Panc1 (cell line): ENCODE results near the gene ANK3. TPM values are rescaled to one million over a fixed set of nuclear protein-coding genes. Genes with fewer than 3 reads are reported as not detected.

Experiments
- ATAC-seq: fragments of 200-7000 bp; cut with Tn5 transposase; 2 replicates; pipeline ENCODE4 v1.9.1; 2020; ENCODE audit warnings: mild to moderate bottlenecking, moderate library complexity
- BruUV-seq: library from RNA; stranded (reverse); fragments of 400-500 nt; replicated peaks from 2 replicates; lab custom pipeline; 2021; lab: Mats Ljungman, UMichigan
- CTCF ChIA-PET: fragments of 300-600 bp; sonication (Branson Sonifier 250); formaldehyde crosslinking; loops from one replicate; lab custom pipeline; 2022; ENCODE audit warnings: antibody characterized with exemption; lab: Charles Lee
- POLR2A ChIA-PET: fragments of 300-600 bp; sonication (Branson Sonifier 250); formaldehyde crosslinking; loops from one replicate; lab custom pipeline; 2022; ENCODE audit warnings: antibody characterized with exemption; lab: Charles Lee
- DNase-seq: peaks from one replicate; pipeline ENCODE4 v3.0.0-alpha.2; 2010; ENCODE audit warnings: low read depth, low spot score
- H3K27ac ChIP-seq: 2 replicates; pipeline ENCODE4 v1.5.1; 2011; ENCODE audit warnings: mild to moderate bottlenecking, low read length, inconsistent platforms
- H3K27me3 ChIP-seq: fragments of 200-500 bp; sonication (Bioruptor generic); 2 replicates; pipeline ENCODE4 v1.6.0; 2014; ENCODE audit warnings: low read length, inconsistent platforms; ENCODE audit not compliant: control insufficient read depth, insufficient read depth
- H3K36me3 ChIP-seq: fragments of 200-500 bp; sonication (Bioruptor generic); 2 replicates; pipeline ENCODE4 v1.5.1; 2014; ENCODE audit warnings: inconsistent platforms, mild to moderate bottlenecking, low read length, moderate library complexity; ENCODE audit not compliant: control insufficient read depth, insufficient read depth
- H3K4me1 ChIP-seq: 2 replicates; pipeline ENCODE4 v1.5.1; 2011; ENCODE audit warnings: inconsistent platforms, mild to moderate bottlenecking, low read length, moderate library complexity; ENCODE audit not compliant: control insufficient read depth, insufficient read depth
- H3K4me3 ChIP-seq, 2 experiments: 2 replicates each; pipeline ENCODE4 v1.5.1; 2011 to 2012; ENCODE audit warnings: low read depth in 2 of 2, low read length in 2 of 2, mild to moderate bottlenecking in 2 of 2, inconsistent platforms in 1 of 2, moderate library complexity in 1 of 2
- H3K9me3 ChIP-seq: fragments of 200-500 bp; sonication (Bioruptor generic); 2 replicates; pipeline ENCODE4 v1.5.1; 2014; ENCODE audit warnings: low read depth, mild to moderate bottlenecking, inconsistent platforms, low read length, moderate library complexity; ENCODE audit not compliant: control insufficient read depth, insufficient read depth
- CTCF ChIP-seq: fragments of 450-650 bp; IDR thresholded peaks from 2 replicates; pipeline ENCODE4 v1.5.1; 2017; ENCODE audit warnings: mild to moderate bottlenecking
- POLR2AphosphoS5 ChIP-seq: IDR thresholded peaks from 2 replicates; pipeline ENCODE4 v1.6.1; 2012; ENCODE audit warnings: mild to moderate bottlenecking, low read depth, low read length, moderate library complexity
- REST ChIP-seq, 2 experiments: IDR thresholded peaks; 2 replicates each; pipeline ENCODE4 v1.6.1; 2011 to 2012; ENCODE audit warnings: low read depth in 2 of 2, control low read depth in 1 of 2, low read length in 1 of 2, mild to moderate bottlenecking in 1 of 2, moderate library complexity in 1 of 2; ENCODE audit not compliant: insufficient read depth in 1 of 2
- SIN3A ChIP-seq: IDR thresholded peaks from 2 replicates; pipeline ENCODE4 v1.6.1; 2012; ENCODE audit warnings: low read depth, mild to moderate bottlenecking, low read length, moderate library complexity, borderline replicate concordance; ENCODE audit not compliant: insufficient read depth
- TCF7L2 ChIP-seq: IDR thresholded peaks from 2 replicates; pipeline ENCODE4 v1.6.1; 2011; ENCODE audit warnings: mild to moderate bottlenecking, low read depth, low read length, inconsistent platforms
- in situ Hi-C: cut with HindIII; loops from 2 replicates; pipeline ENCODE4 v1.10.0; 2016; ENCODE audit warnings: low sequenced_read_pairs, low pct_unique_long_range_greater_than_20kb
- intact Hi-C: fragments of 100-400 bp; cut with micrococcal nuclease; formaldehyde crosslinking; loops from one replicate; pipeline ENCODE4 v1.10.0; 2022; ENCODE audit not compliant: unreplicated experiment
- total RNA-seq: library from RNA; stranded (reverse); gene quantifications from one replicate; pipeline ENCODE4 v1.2.1, GENCODE V29; 2021; ENCODE audit not compliant: unreplicated experiment

The ANK3 gene
- total RNA-seq, 1 experiment from 2014 or later, result 2.5 TPM

- intact Hi-C loops (no loop called here), in situ Hi-C loops (no loop called here)
- DNase-seq (no peak), ATAC-seq (no peak)
- TF ChIP-seq POLR2AphosphoS5, result no peak
- no peak for TF ChIP-seq CTCF
- TF ChIP-seq TCF7L2, result no peak
- no peak for TF ChIP-seq REST (IDR thresholded peaks at IDR 0.05; ENCODE audit: insufficient read depth in 1 of 2, low read depth in 2 of 2, low read length in 1 of 2)
- no peak for TF ChIP-seq SIN3A
- POLR2A ChIA-PET, result no interaction called here
- Histone ChIP-seq H3K27me3 (no peaks in the 10 kb centered on the region), H3K9me3 (no peaks in the 10 kb centered on the region), H3K4me3 (no peak overlapping the region), H3K36me3 (no peaks in the 10 kb centered on the region), H3K4me1 (no peaks in the 10 kb centered on the region), H3K27ac (no peak overlapping the region)
- CTCF ChIA-PET, result interaction anchor here (0.5 kb wide), 1 partner anchor 152 kb away, joined by 6 read pairs; no protein-coding TSS in a partner anchor
- BruUV-seq, result no TSS peak
These were observed 204.3 kb downstream of the ANK3 start for GRCh38 chr10:60185421-60185820.

- TF ChIP-seq CTCF (no peak), REST (IDR thresholded peaks at IDR 0.05; ENCODE audit: insufficient read depth in 1 of 2, low read depth in 2 of 2, low read length in 1 of 2) (no peak), POLR2AphosphoS5 (no peak), TCF7L2 (no peak), SIN3A (no peak)
- Histone ChIP-seq H3K4me3 (no peak overlapping the region), H3K27ac (no peak overlapping the region), H3K9me3 (no peaks in the 10 kb centered on the region), H3K4me1 (no peaks in the 10 kb centered on the region), H3K27me3 (no peaks in the 10 kb centered on the region), H3K36me3 (no peaks in the 10 kb centered on the region)
- in situ Hi-C loops (no loop called here), intact Hi-C loops (no loop called here)
- DNase-seq (no peak), ATAC-seq (no peak)
- BruUV-seq, result no TSS peak
- CTCF ChIA-PET, result no interaction called here
- POLR2A ChIA-PET, result no interaction called here
These were observed 207.0 kb downstream of the ANK3 start for GRCh38 chr10:60182691-60183090.
